ENCODE measurements around the gene GIPC3.
A peak's percentile ranks its signal among the peaks of the same experiment; 100 is the strongest.
"Not testable (repeated sequence)": the region's sequence is repeated elsewhere in the genome, so short reads cannot be mapped to it uniquely, and the experiment has no call there.

GIPC3 gene

GRCh38 chr19:3551792-3552095, 33.5 kb upstream of the GIPC3 start:
- DNase-seq = no peak

- DNase-seq = no peak
These were observed 30.8 kb upstream of the GIPC3 start for GRCh38 chr19:3554254-3555083.

DNA sequence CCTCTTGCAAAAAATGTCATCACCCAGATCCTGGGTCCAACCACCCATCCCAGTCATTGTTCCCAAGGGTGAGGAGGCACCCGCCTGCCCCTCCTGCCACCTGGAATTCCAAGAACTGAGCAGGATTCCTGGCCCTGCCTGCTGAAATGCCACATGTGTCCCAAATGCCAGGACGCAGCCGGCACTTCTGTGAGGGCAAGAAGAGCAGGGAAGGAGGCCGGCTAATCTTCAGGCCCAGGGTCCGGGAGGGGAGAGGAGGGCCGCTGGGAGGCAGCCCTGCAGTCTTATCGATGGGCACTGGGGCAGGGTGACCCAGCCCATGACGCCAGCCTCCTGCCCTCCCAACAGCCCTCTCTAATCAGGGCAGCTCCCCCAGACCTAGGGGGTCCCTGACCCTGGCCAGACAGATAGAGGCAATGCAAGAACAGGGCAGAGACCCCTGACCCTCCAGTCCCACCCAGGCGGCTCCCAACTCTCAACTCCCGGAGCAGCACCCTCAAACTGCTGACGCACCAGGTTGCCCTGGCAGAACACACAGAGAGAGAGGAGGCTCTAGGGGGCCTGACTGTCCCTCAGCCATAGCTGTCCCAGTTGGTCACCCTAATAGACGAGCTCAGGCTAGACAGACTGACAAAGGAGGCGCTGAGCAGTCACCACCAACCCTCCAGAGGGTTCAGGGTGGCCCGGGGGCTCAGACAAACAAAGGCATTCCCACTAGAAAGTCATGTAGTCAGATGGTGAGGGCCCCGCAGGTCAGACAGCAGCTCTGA, 29.4 kb upstream of the GIPC3 start:
- DNase-seq = no peak

DNA sequence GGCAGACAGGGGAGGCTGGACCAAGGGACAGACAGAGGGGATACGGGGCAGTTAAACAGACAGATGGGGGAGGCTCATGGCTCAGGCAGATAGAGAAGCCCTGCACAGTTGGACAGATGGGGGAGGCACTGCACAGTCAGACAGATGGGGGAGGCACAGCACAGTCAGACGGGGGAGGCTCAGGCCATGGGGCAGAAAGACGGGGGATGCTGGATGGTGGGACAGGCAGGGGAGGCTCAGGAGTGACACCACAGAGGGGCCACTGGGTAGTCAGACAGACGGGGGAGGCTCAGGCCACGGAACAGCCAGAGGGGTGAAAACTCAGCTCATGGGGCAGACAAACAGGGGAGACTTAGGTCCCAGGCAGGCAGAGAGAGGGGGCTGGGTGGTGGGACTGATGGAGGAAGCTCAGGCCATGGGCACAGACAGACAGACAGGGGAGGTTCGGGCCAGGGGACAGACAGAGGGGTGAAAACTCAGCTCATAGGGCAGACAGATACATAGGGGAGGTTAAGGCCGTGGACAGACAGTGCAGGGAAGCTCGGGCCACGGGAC, 28.8 kb upstream of the GIPC3 start:
- no peak for DNase-seq

- DNase-seq = no peak
These were observed 28.3 kb upstream of the GIPC3 start for GRCh38 chr19:3556978-3557460.

DNA sequence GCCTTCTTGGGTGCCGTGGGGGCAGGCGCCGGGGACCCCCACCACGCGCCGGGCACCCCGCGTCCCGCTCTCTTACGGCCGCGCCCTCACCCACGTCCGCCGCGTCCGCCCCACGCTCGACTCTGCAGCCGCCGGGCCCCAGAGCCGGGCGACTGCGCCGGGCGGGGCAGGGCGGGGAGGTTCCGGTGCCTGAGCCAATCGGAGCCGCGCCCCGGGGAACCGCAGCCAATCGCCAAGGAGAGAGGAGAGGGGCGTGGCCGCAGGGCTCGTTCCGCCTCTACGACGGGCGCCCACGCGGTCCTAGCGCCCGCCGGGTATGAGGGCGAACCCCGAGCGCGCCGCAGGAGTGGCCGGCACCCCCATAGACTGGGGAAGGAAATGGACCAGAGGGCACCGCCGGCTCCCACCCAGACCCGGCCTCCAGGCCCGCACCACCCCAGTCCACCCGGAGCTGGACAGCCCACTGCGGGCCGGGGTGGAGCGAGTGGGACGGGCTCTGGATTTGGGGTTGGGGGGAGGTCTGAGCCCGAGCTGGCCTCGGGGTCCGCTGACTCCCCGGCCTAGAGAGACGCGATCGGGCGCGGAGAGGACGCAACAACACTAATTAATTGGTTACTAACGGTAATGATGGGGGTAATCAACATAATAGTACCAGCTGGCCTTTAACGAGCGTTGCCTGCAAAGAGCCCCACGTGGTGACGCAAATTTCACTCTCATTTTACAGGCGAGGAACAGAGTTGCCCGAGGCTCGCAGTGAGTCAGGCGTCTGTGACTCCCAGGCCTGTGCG, 27.6 kb upstream of the GIPC3 start, which contains the start of gene MFSD12:
Gene MFSD12 (minus strand): TSS at position 126 of the 788 bp plus-strand sequence. CDS start 183 bp downstream, outside the sequence.
- peak; percentile 33 for DNase-seq

DNA sequence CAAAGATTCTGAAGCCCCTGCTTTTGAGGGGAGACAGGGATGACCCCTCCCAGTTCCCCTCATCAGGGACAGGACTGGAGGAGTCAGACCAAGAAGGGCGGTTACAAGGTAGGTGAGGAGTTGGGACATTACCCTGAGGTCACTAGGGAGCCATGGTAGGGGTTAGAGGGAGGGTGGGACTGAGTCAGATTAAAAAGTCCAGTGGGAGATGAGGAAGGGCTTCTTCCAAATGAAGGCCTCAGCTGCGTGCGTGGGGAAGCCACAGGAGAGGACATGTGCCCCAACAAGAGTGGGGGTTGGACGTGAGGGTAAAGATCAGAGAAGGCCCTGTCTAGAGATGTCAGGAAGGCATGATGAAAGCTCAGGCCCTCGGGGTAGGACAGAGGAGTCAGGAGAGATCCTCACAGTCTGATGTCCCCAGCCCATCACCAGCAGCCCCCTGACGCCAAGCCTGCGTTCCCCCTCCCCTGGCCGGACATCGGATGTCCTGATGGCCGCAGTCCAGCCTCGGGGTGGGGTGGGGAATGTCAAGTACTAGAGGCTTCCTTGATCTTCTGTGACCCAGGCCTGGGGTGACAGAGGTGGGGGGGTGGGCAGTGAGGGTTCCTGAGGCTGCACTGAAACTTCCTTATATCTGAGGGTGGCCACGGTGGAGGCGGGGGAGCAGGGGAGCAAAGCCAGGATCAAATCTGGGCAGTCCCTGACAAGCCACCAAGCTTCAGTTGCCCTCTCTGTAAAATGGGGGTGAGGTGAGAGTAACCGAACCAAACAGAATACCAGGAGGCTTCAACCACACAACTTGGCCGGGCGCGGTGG, 21.4 kb upstream of the GIPC3 start:
- no peak for DNase-seq

GRCh38 chr19:3565139-3565538, 20.1 kb upstream of the GIPC3 start:
- no peak for DNase-seq

DNA sequence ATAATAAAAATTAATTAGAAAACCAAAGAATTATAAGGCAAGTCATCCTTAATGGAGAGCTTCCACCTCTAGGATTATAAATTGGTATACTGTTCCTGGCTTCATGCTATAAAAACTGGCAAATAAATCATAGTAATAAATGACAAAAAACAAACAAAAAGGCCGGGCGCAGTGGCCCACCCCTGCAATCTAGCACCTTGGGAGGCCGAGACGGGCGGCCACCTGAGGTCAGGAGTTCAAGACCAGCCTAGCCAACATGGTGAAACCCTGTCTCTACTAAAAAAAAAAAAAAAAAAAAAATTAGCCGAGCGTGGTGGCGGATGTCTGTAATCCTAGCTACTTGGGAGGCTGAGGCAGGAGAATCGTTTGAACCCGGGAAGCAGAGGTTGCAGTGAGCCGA, 15.2 kb upstream of the GIPC3 start:
- DNase-seq = not testable (repeated sequence)

DNA sequence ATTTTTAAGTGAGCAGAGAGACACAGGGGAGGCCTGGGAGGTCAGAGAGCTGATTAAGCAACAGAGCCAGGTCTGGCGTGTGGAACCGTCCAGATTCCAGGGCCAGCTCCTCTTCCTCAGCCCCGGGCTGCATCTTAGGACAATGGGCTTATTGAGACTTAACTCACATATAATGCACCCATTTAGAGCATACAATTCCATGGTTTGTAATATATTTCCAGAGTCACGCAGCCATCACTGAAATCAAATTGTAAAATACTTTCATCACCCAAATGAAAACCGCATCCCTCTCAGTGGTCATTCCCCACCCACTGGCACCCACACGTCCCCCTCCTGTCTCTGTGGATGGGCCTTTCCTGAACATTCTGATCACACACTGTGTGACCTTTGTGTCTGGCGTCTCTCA, 14.7 kb upstream of the GIPC3 start:
- DNase-seq = no peak

DNA sequence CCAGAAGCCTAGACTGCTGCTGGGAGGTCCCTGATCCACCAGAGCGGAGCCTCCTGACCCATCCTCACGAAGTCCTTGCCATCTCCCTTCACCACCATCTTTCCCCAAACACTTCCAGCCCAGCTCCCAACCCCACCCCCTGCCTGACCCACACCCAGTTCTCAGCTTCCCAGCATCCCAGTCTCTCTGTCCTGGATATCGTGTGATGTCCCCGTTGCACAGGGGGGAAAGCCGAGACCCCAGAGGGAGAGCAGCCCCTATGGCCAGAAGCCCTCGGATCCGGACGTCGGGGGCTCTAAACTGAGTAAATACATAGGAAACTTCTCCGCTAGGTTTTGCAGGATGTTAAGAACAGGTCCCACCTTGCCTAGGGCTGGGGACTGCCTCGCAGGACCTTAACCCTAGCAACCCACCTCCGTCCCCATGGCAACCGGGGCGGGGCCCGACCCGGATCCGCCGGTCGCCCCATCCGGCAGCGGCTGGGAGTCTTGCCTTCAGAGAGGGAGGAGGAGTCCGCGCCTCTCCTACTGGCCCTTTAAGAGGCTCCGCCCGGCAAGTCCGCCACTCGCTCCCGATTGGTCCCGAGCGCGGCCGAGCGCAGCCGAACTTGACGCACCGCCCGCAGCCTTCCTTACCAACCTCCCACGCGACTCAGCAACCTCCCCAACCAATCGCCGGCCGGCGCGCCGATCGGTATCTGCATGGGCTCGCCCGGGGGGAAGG, 13.0 kb upstream of the GIPC3 start:
- DNase-seq = peak; percentile 94

- DNase-seq = no peak
These were observed 12.5 kb upstream of the GIPC3 start, which contains the start of gene HMG20B for GRCh38 chr19:3572855-3573161. Gene HMG20B (plus strand): TSS chr19:3572944. CDS start chr19:3573310, 366 bp downstream.

DNA sequence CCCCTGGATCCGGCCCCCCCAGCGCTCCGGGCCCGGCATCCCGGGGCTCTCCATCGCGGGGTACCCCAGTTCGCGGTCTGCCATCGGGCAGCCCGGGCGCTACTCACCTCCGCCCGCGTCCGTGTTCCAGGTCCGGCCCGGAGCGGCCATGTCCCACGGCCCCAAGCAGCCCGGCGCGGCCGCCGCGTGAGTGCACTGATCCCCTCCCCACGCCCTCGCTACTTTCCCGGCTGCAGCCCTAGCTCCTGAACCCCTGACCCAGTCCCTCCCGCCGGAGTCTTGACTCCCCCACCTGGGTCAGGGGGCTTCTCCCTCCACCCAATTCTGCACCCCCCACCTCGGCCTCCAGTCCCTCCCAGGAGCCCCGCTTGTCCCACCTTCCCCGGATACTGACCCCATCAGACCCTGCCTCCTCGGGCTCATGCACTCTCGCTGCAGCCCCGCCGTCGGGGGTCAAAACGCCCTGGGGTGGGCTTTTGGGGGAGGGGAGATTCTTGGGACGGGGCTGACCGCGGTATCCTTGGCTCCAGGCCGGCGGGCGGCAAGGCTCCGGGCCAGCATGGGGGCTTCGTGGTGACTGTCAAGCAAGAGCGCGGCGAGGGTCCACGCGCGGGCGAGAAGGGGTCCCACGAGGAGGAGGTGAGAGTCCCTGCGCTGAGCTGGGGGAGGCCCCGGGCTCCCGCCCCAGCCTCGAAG, 12.0 kb upstream of the GIPC3 start:
- DNase-seq = no peak

GRCh38 chr19:3573858-3574637, 11.2 kb upstream of the GIPC3 start:
- peak; percentile 23 for DNase-seq

DNA sequence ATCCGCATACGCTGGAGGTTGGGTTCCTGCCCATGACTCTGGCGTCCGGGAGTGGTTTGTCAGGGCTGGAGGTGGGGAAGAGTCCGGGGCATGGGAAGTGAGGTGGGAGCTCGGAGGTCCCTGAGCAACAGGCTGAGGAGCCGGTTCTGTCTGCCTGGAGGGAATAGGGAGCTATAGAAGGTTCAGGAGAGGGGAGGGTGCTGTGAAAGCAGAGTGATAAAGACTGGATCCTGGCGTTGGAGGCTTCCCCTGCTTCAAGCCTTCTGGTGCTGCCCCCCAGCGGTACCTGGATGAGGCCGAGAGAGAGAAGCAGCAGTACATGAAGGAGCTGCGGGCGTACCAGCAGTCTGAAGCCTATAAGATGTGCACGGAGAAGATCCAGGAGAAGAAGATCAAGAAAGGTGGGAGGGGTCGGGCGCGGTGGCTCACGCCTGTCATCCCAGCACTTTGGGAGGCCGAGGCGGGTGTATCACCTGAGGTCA, 10.0 kb upstream of the GIPC3 start:
- no peak for DNase-seq

DNA sequence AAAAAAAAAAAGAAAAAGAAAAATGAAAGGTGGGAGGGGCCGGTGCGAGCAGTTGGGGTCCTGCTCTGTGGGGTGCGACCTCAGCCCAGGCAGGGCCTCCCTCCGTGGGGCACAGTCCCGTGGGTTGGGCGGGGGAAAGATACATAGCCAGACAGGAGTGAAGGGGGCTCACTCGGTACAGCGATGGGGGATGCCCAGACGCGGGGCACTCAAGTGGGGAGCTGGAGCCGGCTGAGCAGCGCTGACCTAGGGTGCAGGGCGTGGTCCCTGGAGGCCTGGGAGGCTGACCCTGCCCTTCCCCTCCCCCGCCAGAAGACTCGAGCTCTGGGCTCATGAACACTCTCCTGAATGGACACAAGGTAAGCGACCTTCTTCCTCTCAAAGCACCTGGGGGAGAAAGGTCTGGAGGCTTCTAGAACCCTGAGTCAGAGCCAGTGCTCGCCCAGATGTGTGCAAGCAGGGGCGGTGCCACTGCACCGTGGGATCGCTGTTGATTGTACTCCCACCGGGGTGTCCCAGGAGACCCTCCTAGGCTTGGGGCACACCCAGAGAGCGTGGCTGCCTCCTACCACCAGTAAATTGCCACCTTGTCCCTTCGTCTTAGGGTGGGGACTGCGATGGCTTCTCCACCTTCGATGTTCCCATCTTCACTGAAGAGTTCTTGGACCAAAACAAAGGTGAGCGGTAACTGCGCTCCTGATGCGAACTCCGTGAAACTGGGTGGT, 9.2 kb upstream of the GIPC3 start:
- no peak for DNase-seq

DNA sequence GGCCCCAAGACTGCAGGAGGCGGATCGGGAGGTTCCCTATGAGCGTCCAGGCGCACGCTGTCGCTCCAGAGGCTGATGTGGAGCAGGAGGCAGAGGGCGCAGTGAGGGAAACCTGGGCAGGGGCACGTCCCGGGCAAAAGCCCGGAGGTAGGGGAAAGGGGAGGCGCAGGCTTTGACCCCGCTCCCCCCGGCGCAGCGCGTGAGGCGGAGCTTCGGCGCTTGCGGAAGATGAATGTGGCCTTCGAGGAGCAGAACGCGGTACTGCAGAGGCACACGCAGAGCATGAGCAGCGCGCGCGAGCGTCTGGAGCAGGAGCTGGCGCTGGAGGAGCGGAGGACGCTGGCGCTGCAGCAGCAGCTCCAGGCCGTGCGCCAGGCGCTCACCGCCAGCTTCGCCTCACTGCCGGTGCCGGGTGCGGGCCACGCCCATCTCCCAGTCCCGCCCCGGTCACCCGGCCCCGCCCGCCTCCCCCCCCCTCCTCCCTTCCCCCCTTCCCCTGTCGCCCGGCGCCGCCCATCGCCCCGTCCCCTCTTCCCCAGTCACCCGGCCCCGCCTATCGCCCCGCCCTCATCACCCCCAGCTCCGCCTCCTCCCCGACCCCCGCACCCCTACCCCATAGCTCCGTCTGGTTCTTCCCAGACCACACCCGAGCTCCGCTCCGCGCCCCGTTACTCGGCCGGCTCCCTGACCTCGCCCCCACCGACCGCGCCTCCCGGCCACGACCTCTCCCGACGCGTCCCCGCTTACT, 8.4 kb upstream of the GIPC3 start:
- DNase-seq = no peak

- DNase-seq = no peak
These were observed 7.4 kb upstream of the GIPC3 start for GRCh38 chr19:3577723-3578344.

All from NCI-H2081 treated with DMSO at 0.1 percent for 48 hours (cell line).